Measurements from ENCODE around the gene MAP3K6. TPM values are rescaled to one million over a fixed set of nuclear protein-coding genes. Genes with fewer than 3 reads are reported as not detected.

Gene MAP3K6
- total and polyA plus RNA-seq, 11 donors, result 21.1 to 77.0 (median 47.5) TPM

DNA sequence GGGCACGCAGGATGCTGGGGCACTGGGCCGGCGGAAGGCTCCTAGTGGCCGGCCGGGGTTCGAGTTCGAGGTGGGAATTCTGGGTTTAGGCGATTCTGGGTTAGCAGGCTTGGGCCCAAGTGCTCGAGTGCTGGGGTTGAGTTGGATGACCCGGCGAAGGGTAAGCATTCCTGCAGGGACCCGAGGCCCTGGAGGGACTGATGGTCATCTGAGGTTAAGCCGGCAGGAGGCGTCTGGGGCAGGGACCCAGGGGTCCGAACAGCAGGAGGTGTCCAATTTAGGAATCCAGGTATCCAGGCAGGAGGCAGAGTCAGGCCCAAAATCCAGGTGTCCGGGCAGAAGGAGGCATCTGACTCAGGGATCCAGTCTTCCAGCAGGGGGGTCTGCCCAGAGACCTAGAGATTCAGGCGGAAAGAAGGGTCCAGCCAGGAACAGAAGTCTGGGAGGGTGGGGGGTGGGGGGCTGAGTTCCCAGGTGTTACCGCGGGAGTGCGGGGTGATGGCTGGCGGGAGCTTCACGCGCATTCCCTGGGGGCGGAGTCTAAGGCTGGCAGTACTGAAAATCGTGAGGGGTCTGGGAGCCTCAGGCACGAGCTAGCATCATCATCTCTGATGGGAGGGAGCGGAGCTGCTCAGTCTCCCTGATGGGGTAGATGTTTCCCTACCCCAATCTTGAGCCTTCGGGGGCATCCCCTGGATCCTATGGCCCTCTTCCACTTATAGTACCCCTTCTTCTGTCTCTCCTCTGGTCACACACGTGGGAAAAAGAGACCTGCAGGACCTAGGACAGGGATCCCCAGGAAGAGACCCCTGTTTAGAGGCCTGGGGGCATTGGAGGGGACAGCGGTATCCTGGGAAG is 26.2 kb upstream of the MAP3K6 start:
- WGBS, 4 donors, result 41 to 70% (median 46%) methylated on average over 17 to 30 of the region's 30 CpGs
- peak overlapping the region; percentile 32 to 78 (median 58) for H3K4me3 ChIP-seq
- no peak for TF ChIP-seq POLR2A (IDR thresholded peaks at IDR 0.05)
- TF ChIP-seq, protein P1, sequence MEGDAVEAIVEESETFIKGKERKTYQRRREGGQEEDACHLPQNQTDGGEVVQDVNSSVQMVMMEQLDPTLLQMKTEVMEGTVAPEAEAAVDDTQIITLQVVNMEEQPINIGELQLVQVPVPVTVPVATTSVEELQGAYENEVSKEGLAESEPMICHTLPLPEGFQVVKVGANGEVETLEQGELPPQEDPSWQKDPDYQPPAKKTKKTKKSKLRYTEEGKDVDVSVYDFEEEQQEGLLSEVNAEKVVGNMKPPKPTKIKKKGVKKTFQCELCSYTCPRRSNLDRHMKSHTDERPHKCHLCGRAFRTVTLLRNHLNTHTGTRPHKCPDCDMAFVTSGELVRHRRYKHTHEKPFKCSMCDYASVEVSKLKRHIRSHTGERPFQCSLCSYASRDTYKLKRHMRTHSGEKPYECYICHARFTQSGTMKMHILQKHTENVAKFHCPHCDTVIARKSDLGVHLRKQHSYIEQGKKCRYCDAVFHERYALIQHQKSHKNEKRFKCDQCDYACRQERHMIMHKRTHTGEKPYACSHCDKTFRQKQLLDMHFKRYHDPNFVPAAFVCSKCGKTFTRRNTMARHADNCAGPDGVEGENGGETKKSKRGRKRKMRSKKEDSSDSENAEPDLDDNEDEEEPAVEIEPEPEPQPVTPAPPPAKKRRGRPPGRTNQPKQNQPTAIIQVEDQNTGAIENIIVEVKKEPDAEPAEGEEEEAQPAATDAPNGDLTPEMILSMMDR (IDR thresholded peaks at IDR 0.05), result no peak
- H3K27me3 ChIP-seq, result no peaks in the 10 kb centered on the region
- ATAC-seq (no peak), DNase-seq (no peak)
- intact Hi-C loops (cut with DNase I), result loop anchor here in 9 of 10 donors (2.0 to 10.0 kb wide), 10 partner anchors 28 to 348 kb away; no protein-coding TSS in a partner anchor
- peak overlapping the region in 11 of 12 donors; percentile 51 to 83 (median 71) for H3K27ac ChIP-seq
- no peaks in the 10 kb centered on the region for H3K36me3 ChIP-seq
- peaks cover 7 to 58% (median 31%) of the 10 kb centered on the region in 12 donors for H3K4me1 ChIP-seq
- H3K9me3 ChIP-seq, result no peaks in the 10 kb centered on the region

DNA sequence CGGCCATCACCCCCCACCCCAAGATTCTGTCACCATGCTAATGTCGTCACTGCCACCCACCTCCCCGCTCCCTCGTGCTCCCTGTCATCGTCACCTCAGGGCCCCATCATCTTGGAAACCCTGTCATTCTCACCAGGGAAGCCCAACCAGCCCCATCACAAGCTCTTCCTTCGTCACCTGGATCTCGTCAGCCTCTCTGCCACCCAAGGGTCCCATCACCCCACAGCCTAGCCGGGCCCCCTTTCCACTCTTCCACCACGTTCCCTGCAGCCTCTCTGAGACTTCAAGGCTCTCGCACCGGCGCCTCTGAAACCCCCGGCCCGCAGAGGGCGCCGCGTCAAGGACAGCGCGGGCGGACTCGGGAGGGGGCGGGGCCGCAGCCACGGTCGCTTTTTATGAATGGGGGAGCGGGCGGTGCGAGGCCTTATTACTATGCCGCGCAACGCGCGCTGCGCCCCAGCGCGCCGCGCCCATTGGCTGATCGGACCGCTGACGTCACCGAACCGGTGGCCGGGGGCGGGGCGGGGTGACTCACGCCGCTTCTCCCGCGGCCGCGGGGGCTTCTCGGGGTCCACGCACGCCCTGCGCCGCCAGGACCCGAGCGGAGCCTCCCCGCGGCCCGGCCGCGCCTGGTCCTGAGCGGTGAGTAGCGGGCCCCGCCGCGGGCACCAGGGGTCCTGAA is 25.5 kb upstream of the MAP3K6 start, which contains the start of gene GPR3:
GPR3 (plus strand) TSS at position 527 of the 682 bp plus-strand sequence. CDS start 1,177 bp downstream, outside the sequence.
- Histone ChIP-seq H3K9me3 (no peaks in the 10 kb centered on the region), H3K27me3 (no peaks in the 10 kb centered on the region), H3K4me1 (peaks cover 7 to 51% (median 28%) of the 10 kb centered on the region in 12 donors), H3K4me3 (peak within 1 kb of the TSS; percentile 32 to 78 (median 58)), H3K36me3 (no peaks in the 10 kb centered on the region), H3K27ac (peak within 1 kb of the TSS in 11 of 12 donors; percentile 51 to 83 (median 71))
- DNase-seq (peak; percentile 91 to 96 (median 94)), ATAC-seq (peak; percentile 81 to 90 (median 88))
- WGBS, 4 donors, result 2 to 7% (median 2%) methylated on average over 15 to 69 of the region's 69 CpGs
- TF ChIP-seq, protein P1 (IDR thresholded peaks at IDR 0.05), result peak; percentile 19 to 80 (median 58)
- TF ChIP-seq POLR2A (IDR thresholded peaks at IDR 0.05), result peak in 1 of 2 donors; percentile 67
- intact Hi-C loops (cut with DNase I), result loop anchor here in 9 of 10 donors (2.0 to 10.0 kb wide), 10 partner anchors 27 to 347 kb away; no protein-coding TSS in a partner anchor

DNA sequence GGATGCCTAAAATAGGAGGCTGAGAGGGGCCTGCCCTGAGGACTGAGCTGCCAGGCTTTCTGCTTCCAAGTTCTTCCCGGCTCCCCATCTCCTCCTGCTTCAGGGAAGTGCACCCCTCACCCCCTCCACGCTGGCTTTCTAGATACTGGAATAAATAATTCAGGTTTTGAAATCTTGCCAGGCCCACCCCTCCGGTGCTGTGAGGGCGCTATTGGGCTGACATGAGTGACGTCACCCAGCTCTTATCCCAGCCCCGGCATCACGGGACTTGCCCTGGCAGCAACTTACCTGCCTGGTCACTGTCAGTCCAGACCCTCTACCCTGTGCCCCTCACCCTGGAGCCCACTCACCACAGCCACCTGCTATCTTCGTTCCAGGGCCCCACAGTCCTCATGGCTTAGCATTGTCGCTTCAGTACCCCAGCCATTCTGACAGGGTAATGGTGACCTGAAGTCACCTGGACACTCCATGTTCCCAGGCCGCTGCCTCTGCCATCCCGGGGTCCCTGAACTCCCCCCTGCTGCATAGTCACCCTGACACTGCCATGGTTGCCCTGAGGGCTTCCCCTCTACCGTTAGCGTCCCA is 24.8 kb upstream of the MAP3K6 start:
- H3K4me1 ChIP-seq, result peaks cover 7 to 45% (median 23%) of the 10 kb centered on the region in 12 donors
- peak in 4 of 5 donors; percentile 62 to 83 (median 72) for DNase-seq
- peak overlapping the region in 10 of 12 donors; percentile 33 to 78 (median 59) for H3K4me3 ChIP-seq
- H3K9me3 ChIP-seq, result no peaks in the 10 kb centered on the region
- H3K36me3 ChIP-seq, result no peaks in the 10 kb centered on the region
- WGBS, 4 donors, result 7 to 10% (median 9%) methylated on average over 12 to 13 of the region's 13 CpGs
- peak overlapping the region in 11 of 12 donors; percentile 51 to 83 (median 71) for H3K27ac ChIP-seq
- TF ChIP-seq POLR2A (IDR thresholded peaks at IDR 0.05), result no peak
- TF ChIP-seq, protein P1 (IDR thresholded peaks at IDR 0.05), result peak in 4 of 12 donors; percentile 17 to 31 (median 22)
- H3K27me3 ChIP-seq, result no peaks in the 10 kb centered on the region
- peak; percentile 51 to 68 (median 52) for ATAC-seq
- intact Hi-C loops (cut with DNase I), result loop anchor here in 9 of 10 donors (2.0 to 10.0 kb wide), 10 partner anchors 27 to 347 kb away; no protein-coding TSS in a partner anchor
